A673 (cell line): Measurements from ENCODE around the gene NFU1.

Source experiments
- EZH2 ChIP-seq: fragments of 200-600 bp; sonication (generic); IDR thresholded peaks from 2 replicates; pipeline ENCODE4 v1.6.1; 2017; ENCODE audit warnings: borderline replicate concordance, low read depth, mild to moderate bottlenecking, mixed read lengths, antibody characterized with exemption, low read length; ENCODE audit not compliant: poor library complexity, severe bottlenecking
- TF ChIP-seq, protein P1 (sequence below): fragments of 300-800, 200-600 bp; sonication (generic); conservative IDR thresholded peaks from 2 replicates; pipeline ENCODE4 v1.5.1; 2017; ENCODE audit warnings: low read depth, mild to moderate bottlenecking, antibody characterized with exemption, low read length, moderate library complexity, mixed read lengths

DNA sequence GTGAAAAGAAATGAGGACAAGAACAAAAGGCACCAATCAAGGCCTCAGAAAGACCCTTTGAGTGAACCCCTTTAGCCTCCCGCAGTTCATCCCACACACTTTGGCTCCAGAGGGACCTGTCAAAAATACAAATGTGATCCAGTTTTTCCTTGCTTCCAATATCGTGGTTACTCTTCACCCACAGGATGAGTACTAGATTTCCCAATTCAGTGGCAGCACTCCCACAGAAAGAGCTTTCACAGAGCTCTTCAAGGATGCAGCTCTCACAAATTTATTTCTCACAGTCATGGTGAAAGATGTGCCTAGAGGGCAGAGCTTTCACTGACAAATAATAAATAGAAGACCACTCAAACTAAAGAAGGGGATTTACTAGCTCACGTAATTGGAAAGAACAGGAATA lies 47.2 kb downstream of the NFU1 start:
- TF ChIP-seq, protein P1, sequence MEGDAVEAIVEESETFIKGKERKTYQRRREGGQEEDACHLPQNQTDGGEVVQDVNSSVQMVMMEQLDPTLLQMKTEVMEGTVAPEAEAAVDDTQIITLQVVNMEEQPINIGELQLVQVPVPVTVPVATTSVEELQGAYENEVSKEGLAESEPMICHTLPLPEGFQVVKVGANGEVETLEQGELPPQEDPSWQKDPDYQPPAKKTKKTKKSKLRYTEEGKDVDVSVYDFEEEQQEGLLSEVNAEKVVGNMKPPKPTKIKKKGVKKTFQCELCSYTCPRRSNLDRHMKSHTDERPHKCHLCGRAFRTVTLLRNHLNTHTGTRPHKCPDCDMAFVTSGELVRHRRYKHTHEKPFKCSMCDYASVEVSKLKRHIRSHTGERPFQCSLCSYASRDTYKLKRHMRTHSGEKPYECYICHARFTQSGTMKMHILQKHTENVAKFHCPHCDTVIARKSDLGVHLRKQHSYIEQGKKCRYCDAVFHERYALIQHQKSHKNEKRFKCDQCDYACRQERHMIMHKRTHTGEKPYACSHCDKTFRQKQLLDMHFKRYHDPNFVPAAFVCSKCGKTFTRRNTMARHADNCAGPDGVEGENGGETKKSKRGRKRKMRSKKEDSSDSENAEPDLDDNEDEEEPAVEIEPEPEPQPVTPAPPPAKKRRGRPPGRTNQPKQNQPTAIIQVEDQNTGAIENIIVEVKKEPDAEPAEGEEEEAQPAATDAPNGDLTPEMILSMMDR: no peak
- no peak for TF ChIP-seq EZH2
